ENCODE data around the gene AMOTL1.
"Not testable (repeated sequence)": the region's sequence is repeated elsewhere in the genome, so short reads cannot be mapped to it uniquely, and the experiment has no call there.

The AMOTL1 gene

DNA sequence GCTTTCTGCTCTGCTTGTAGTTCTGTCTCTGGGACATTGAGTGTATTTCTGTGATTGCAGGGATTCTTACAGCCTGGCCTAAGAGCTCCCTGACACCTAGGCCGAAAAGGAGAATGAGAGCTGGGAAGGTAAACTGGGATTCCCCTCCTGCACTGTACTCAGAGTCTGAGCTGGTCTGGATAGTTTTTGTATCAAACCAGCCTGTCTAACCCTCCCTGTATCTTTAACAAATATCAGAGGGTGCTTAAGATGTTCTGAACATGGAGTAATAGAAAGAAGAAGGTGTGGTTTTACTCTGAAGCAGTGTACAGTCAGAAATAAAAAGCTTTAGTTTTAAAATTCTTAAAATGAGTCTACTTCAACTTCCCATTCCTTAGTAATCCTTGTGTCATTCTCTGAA is 57.3 kb downstream of the AMOTL1 start:
- DNase-seq = no peak

GRCh38 chr11:94826415-94826814 is 58.3 kb downstream of the AMOTL1 start:
- DNase-seq = no peak

GRCh38 chr11:94828088-94828487 is 59.9 kb downstream of the AMOTL1 start:
- DNase-seq = no peak

- no peak for DNase-seq
Observed at GRCh38 chr11:94830722-94831510, 62.8 kb downstream of the AMOTL1 start.

- no peak for DNase-seq
Observed at GRCh38 chr11:94831529-94831928, 63.4 kb downstream of the AMOTL1 start.

- no peak for DNase-seq
Observed at GRCh38 chr11:94832604-94833235, 64.6 kb downstream of the AMOTL1 start.

- no peak for DNase-seq
Observed at GRCh38 chr11:94834911-94835593, 66.9 kb downstream of the AMOTL1 start.

DNA sequence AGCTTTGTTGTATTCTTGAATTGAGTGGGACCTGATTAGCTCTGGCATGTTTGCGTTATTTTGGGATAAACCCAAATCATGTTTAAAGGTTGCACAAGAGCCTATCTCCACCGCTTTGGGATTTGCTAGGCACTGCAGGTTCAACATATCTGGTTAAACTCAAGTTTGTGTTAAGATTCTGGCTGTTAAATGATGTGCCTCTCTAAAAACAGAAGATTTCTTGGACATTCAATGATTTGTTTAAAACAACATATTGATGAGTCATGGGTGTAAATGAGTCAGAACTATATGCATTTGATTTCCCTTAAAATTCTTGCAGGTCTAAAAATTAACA is 67.4 kb downstream of the AMOTL1 start:
- no peak for DNase-seq

- no peak for DNase-seq
Observed at GRCh38 chr11:94837317-94837716, 69.2 kb downstream of the AMOTL1 start.

GRCh38 chr11:94838027-94838731 is 70.0 kb downstream of the AMOTL1 start:
- DNase-seq = no peak

DNA sequence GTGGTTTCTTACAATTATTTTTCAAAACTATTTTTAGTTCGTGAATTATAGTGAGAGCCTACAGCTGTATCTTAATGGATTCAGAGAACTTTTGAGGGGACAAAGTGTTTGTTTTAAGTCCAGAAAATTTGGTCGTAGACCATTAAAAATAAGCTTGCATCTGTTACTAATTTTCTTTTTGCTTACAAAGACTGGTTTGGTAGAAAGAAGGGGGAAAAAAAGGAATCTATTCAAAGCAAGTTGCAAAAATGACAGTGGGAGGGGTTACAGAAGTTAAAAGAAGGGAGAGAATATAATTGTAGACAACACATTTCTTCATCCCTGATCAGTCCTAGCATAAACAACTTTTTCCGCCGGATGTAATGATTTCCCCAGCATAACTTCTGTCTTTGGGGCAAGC is 72.1 kb downstream of the AMOTL1 start:
- DNase-seq = no peak

GRCh38 chr11:94844031-94844430 is 75.9 kb downstream of the AMOTL1 start:
- no peak for DNase-seq

DNA sequence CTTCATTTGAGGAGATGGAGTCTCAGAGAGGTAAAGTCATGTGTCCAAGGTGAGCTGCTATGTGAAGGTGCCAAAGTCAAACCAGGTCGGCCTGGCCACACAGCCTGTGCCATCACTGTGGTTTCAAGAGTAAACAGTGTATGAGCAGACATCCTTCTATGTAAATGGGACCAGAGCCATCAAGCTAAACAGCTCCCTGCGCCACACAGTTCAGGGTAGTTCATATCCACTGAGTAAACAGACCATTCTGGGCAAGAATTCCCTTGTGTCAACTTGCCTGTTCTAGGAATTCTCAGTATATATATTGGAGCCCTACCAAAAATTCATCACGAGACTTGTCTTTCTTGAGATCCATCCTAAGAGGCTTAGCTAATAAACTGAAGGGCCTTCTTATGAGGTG is 77.5 kb downstream of the AMOTL1 start:
- DNase-seq = peak; percentile 40

DNA sequence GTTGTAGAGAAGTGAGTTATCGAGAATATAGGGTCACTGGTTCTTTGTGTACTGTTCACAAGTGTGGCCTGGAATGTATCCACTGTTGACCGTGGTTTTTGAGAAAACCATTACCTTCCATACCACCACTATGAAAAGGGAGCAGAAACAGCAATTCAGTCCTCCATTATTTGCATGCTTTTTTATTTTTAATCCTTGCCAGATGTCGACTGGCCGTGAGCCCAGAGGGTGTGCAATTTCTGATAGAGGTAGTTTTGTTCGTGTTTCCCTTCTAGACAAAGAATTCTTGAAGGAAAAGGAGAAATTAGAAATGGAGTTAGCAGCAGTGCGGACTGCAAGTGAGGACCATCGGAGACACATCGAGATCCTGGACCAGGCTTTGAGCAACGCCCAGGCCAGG is 81.7 kb downstream of the AMOTL1 start:
- DNase-seq = peak; percentile 68

GRCh38 chr11:94851864-94852636 is 83.9 kb downstream of the AMOTL1 start:
- DNase-seq = no peak

DNA sequence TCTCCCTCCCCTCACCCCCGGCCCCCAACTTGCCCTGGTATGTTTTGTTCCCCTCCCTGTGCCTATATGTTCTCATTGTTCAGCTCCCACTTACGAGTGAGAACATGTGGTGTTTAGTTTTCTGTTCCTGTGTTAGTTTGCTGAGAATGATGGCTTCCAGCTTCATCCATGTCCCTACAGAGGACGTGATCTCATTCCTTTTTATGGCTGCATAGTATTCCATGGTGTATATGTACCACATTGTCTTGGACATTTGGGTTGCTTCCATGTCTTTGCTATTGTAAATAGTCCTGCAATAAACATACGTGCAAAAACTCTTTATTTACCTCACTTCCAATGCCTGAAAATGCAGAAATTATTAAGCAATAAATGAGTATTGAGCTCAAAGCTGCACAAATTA is 85.1 kb downstream of the AMOTL1 start:
- DNase-seq = not testable (repeated sequence)

DNA sequence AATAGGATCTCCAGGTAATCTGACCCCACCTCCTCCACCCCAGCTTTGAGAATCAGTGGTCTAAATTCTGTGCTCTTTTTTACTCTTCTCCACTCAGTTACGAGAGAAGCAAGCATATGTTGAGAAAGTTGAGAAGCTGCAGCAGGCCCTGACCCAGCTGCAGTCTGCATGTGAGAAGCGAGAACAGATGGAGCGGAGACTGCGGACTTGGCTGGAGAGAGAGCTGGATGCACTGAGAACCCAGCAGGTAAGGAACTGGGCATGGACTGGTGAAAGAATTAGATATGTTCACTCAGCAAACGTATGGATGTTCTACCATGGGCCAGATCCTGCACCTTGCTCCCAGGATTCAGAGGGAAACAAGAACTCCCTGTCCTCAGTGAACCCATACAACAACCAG is 85.7 kb downstream of the AMOTL1 start:
- no peak for DNase-seq

DNA sequence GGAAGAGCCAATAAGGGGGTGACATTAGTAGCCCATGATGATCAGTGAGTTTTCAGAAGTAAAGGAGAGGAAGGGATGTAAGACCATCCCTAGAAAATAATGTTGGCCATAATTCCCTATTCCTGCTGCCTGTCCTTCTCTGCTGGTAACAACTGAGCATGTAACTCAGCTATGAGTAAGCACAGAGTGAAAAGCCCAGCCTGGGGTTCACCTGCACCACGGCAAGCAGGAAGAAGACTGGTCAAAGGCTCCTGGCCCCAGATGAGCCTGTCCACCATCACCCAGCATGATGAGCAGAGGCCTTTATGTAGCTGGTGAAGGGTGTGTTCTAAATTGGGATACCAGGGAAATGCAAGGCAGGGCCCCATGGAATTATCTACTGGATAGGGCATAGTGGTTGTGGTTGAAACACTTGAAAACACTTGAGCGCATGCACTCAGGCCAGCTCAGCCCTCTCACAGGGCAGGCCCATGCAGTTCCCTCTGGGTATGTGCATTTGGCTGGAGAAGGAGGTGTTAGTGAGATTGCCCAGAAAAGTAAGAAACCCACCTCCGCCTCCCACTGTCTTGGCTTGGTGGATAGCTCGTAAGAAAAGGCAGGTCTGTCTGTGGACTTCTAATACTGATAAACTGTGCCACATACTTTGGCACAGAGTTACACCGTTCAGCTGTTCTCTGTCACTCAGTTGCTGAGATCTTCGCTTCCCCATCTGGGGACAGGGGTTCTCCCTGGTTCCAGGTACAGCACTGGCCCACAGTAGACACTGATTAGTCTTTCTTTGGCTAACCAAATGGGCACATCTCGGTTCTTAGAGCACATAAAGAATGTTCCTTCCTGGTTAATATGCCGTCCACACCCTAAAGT is 86.8 kb downstream of the AMOTL1 start:
- DNase-seq = no peak

GRCh38 chr11:94855666-94856065 is 87.5 kb downstream of the AMOTL1 start:
- DNase-seq = no peak

- DNase-seq = no peak
Observed at GRCh38 chr11:94856443-94856842, 88.3 kb downstream of the AMOTL1 start.

DNA sequence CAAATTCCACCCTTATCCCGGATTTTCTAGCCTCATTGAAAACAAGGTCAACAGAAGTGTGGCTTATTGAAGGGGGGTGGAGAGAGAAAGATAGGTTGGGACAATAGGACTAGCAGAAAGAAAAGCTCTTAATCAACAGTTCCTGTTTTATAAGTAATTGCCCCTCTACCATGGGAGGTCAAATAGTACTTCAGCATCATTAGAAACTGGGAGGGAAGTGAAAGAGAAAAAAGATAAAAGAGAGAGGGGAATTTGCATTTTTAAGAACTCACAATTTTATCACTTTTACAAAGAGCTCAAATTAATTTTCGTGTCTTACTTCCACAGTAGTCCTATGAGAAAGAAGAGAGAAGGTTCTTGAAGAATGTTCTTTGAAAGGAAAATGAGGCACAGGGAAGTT is 89.2 kb downstream of the AMOTL1 start:
- no peak for DNase-seq
